Measurements from ENCODE around the gene GABBR2. TPM values are rescaled to one million over a fixed set of nuclear protein-coding genes. Genes with fewer than 3 reads are reported as not detected.

GABBR2 gene
- total RNA-seq, 1 donor from 2014 or later = 116 TPM

GRCh38 chr9:98317134-98317857 is 391.4 kb downstream of the GABBR2 start:
- TF ChIP-seq, protein P1, sequence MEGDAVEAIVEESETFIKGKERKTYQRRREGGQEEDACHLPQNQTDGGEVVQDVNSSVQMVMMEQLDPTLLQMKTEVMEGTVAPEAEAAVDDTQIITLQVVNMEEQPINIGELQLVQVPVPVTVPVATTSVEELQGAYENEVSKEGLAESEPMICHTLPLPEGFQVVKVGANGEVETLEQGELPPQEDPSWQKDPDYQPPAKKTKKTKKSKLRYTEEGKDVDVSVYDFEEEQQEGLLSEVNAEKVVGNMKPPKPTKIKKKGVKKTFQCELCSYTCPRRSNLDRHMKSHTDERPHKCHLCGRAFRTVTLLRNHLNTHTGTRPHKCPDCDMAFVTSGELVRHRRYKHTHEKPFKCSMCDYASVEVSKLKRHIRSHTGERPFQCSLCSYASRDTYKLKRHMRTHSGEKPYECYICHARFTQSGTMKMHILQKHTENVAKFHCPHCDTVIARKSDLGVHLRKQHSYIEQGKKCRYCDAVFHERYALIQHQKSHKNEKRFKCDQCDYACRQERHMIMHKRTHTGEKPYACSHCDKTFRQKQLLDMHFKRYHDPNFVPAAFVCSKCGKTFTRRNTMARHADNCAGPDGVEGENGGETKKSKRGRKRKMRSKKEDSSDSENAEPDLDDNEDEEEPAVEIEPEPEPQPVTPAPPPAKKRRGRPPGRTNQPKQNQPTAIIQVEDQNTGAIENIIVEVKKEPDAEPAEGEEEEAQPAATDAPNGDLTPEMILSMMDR (IDR thresholded peaks at IDR 0.05; ENCODE audit: partially characterized antibody, unreplicated experiment) = no peak
- H3K4me3 Mint-ChIP-seq (ENCODE audit: unreplicated experiment) = peak overlapping the region; percentile 80
- H3K9me3 Mint-ChIP-seq (ENCODE audit: unreplicated experiment) = peaks cover 30% of the 10 kb centered on the region
- H3K27me3 Mint-ChIP-seq (ENCODE audit: unreplicated experiment) = peaks cover 25% of the 10 kb centered on the region
- peaks cover 40% of the 10 kb centered on the region for H3K4me1 Mint-ChIP-seq (ENCODE audit: low read depth, unreplicated experiment)
- peak; percentile 83 for DNase-seq
- peak overlapping the region; percentile 99 for H3K27ac Mint-ChIP-seq (ENCODE audit: unreplicated experiment)
- no peaks in the 10 kb centered on the region for H3K36me3 Mint-ChIP-seq (ENCODE audit: unreplicated experiment)

- no peaks in the 10 kb centered on the region for H3K36me3 Mint-ChIP-seq (ENCODE audit: unreplicated experiment)
- peaks cover 40% of the 10 kb centered on the region for H3K4me1 Mint-ChIP-seq (ENCODE audit: low read depth, unreplicated experiment)
- no peak for DNase-seq
- TF ChIP-seq, protein P1 (IDR thresholded peaks at IDR 0.05; ENCODE audit: partially characterized antibody, unreplicated experiment) = no peak
- H3K27me3 Mint-ChIP-seq (ENCODE audit: unreplicated experiment) = peaks cover 24% of the 10 kb centered on the region
- H3K4me3 Mint-ChIP-seq (ENCODE audit: unreplicated experiment) = peak overlapping the region; percentile 80
- H3K27ac Mint-ChIP-seq (ENCODE audit: unreplicated experiment) = peak overlapping the region; percentile 99
- H3K9me3 Mint-ChIP-seq (ENCODE audit: unreplicated experiment) = peaks cover 23% of the 10 kb centered on the region
These were observed 392.1 kb downstream of the GABBR2 start for GRCh38 chr9:98316445-98317133.

- peaks cover 24% of the 10 kb centered on the region for H3K27me3 Mint-ChIP-seq (ENCODE audit: unreplicated experiment)
- TF ChIP-seq, protein P1 (IDR thresholded peaks at IDR 0.05; ENCODE audit: partially characterized antibody, unreplicated experiment) = peak; percentile 94
- peaks cover 40% of the 10 kb centered on the region for H3K4me1 Mint-ChIP-seq (ENCODE audit: low read depth, unreplicated experiment)
- H3K9me3 Mint-ChIP-seq (ENCODE audit: unreplicated experiment) = peaks cover 23% of the 10 kb centered on the region
- no peak overlapping the region for H3K4me3 Mint-ChIP-seq (ENCODE audit: unreplicated experiment)
- H3K27ac Mint-ChIP-seq (ENCODE audit: unreplicated experiment) = peak overlapping the region; percentile 99
- DNase-seq = peak; percentile 93
- H3K36me3 Mint-ChIP-seq (ENCODE audit: unreplicated experiment) = no peaks in the 10 kb centered on the region
These were observed 393.1 kb downstream of the GABBR2 start for GRCh38 chr9:98315551-98316060.

DNA sequence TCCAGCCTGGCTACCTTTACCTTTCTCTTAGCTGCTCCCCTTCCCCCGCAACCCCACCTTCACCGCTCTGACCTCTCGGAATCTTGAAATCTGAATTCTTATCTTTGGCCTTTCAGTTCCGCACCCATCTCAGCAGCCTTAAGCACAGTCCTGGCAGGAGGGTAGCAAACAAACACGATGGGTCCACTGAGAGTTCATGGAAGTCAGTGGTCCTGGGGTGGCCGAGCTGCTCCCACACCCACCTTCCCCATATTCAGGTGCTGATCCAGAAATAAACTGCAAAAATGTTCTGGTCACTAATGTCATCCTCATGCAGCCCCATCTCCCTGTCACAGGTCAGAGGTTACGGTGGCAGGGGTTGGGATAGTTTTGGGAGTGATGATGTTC is 393.7 kb downstream of the GABBR2 start:
- H3K4me3 Mint-ChIP-seq (ENCODE audit: unreplicated experiment) = no peak overlapping the region
- DNase-seq = no peak

More for the DNA sequence above, 393.7 kb downstream of the GABBR2 start:
- Mint-ChIP-seq H3K36me3 (ENCODE audit: unreplicated experiment) (no peaks in the 10 kb centered on the region), H3K4me1 (ENCODE audit: low read depth, unreplicated experiment) (peaks cover 40% of the 10 kb centered on the region), H3K9me3 (ENCODE audit: unreplicated experiment) (peaks cover 23% of the 10 kb centered on the region), H3K27me3 (ENCODE audit: unreplicated experiment) (peaks cover 24% of the 10 kb centered on the region), H3K27ac (ENCODE audit: unreplicated experiment) (peak overlapping the region; percentile 99)
- TF ChIP-seq, protein P1 (IDR thresholded peaks at IDR 0.05; ENCODE audit: partially characterized antibody, unreplicated experiment) = no peak
